Measurements from ENCODE around the gene TUBA1B.

Gene TUBA1B

GRCh38 chr12:49092086-49092815, 38.9 kb downstream of the TUBA1B start (continued):
- TF ChIP-seq PRDM2 (tag by site-specific recombination; IDR thresholded peaks at IDR 0.05; ENCODE audit: borderline replicate concordance) (no peak), ZNF645 (tag by site-specific recombination; IDR thresholded peaks at IDR 0.05) (no peak), ZNF830 (tag by site-specific recombination; IDR thresholded peaks at IDR 0.05; ENCODE audit: low read depth) (no peak), ATF2 (tag by site-specific recombination; IDR thresholded peaks at IDR 0.05; ENCODE audit: low read depth) (no peak), REPIN1 (tag by site-specific recombination; IDR thresholded peaks at IDR 0.05; ENCODE audit: low read depth) (no peak), KLF16 (tag by site-specific recombination; IDR thresholded peaks at IDR 0.05) (no peak), ZNF362 (tag by site-specific recombination; IDR thresholded peaks at IDR 0.05) (no peak), BCL11A (tag by site-specific recombination; IDR thresholded peaks at IDR 0.05; ENCODE audit: low read depth) (no peak), HIC1 (tag by site-specific recombination; IDR thresholded peaks at IDR 0.05) (no peak), PATZ1 (tag by site-specific recombination; IDR thresholded peaks at IDR 0.05) (peak; percentile 41; the same call in 1 of the 2 replicates), YY1 (tag by site-specific recombination; IDR thresholded peaks at IDR 0.05) (no peak), ZNF560 (tag by site-specific recombination; IDR thresholded peaks at IDR 0.05; ENCODE audit: borderline replicate concordance) (no peak), ZNF221 (tag by site-specific recombination; IDR thresholded peaks at IDR 0.05; ENCODE audit: borderline replicate concordance) (no peak), KLF17 (tag by site-specific recombination; IDR thresholded peaks at IDR 0.05) (no peak), ZBTB49 (tag by site-specific recombination; IDR thresholded peaks at IDR 0.05; ENCODE audit: low read depth) (no peak), ZNF335 (tag by site-specific recombination; conservative IDR thresholded peaks at IDR 0.05) (no peak), ZNF404 (tag by site-specific recombination; IDR thresholded peaks at IDR 0.05) (no peak)
